ENCODE results near the gene TCF19.

Gene TCF19

GRCh38 chr6:31158140-31158862 lies at the start of gene TCF19:
TSS of gene TCF19 (plus strand) at chr6:31158589. CDS start at chr6:31159470, 881 bp downstream.
- peak; percentile 100 for DNase-seq (ENCODE audit: low read depth)

GRCh38 chr6:31110825-31111582 lies 47.4 kb upstream of the TCF19 start:
- DNase-seq (ENCODE audit: low read depth), result no peak

GRCh38 chr6:31111712-31112111 lies 46.7 kb upstream of the TCF19 start:
- DNase-seq (ENCODE audit: low read depth), result no peak

GRCh38 chr6:31112478-31112877 lies 45.9 kb upstream of the TCF19 start, which contains the start of gene C6orf15:
TSS of gene C6orf15 (minus strand) at chr6:31112575. CDS start at chr6:31112555, 20 bp downstream.
- no peak for DNase-seq (ENCODE audit: low read depth)

- DNase-seq (ENCODE audit: low read depth), result no peak
Measured at GRCh38 chr6:31113861-31114540, 44.4 kb upstream of the TCF19 start.

GRCh38 chr6:31114541-31114878 lies 43.9 kb upstream of the TCF19 start, which contains the start of gene PSORS1C1:
TSS of gene PSORS1C1 (plus strand) at chr6:31114800. CDS start at chr6:31129633, 14,833 bp downstream.
- peak; percentile 96 for DNase-seq (ENCODE audit: low read depth)

- peak; percentile 79 for DNase-seq (ENCODE audit: low read depth)
Measured at GRCh38 chr6:31114970-31115849, 43.2 kb upstream of the TCF19 start.

GRCh38 chr6:31115941-31116560 lies 42.3 kb upstream of the TCF19 start:
- DNase-seq (ENCODE audit: low read depth), result no peak

GRCh38 chr6:31116661-31117385 lies 41.6 kb upstream of the TCF19 start:
- no peak for DNase-seq (ENCODE audit: low read depth)

GRCh38 chr6:31118178-31118577 lies 40.2 kb upstream of the TCF19 start:
- DNase-seq (ENCODE audit: low read depth), result no peak

GRCh38 chr6:31120151-31120915 lies 38.1 kb upstream of the TCF19 start, which contains the start of gene CDSN:
TSS of gene CDSN (minus strand) at chr6:31120446. CDS start at chr6:31120419, 27 bp downstream.
- DNase-seq (ENCODE audit: low read depth), result no peak

GRCh38 chr6:31121131-31121790 lies 37.1 kb upstream of the TCF19 start:
- no peak for DNase-seq (ENCODE audit: low read depth)

GRCh38 chr6:31122791-31123706 lies 35.3 kb upstream of the TCF19 start:
- DNase-seq (ENCODE audit: low read depth), result peak; percentile 82

- no peak for DNase-seq (ENCODE audit: low read depth)
Measured at GRCh38 chr6:31125162-31125561, 33.2 kb upstream of the TCF19 start.

- DNase-seq (ENCODE audit: low read depth), result peak; percentile 79
Measured at GRCh38 chr6:31125586-31126363, 32.6 kb upstream of the TCF19 start.

GRCh38 chr6:31126396-31127175 lies 31.8 kb upstream of the TCF19 start:
- DNase-seq (ENCODE audit: low read depth), result no peak
